Caki2 (cell line): ENCODE results near the gene RAB30. TPM values are rescaled to one million over a fixed set of nuclear protein-coding genes. Genes with fewer than 3 reads are reported as not detected.

ENCODE experiments used
- DNase-seq: peaks from one replicate; pipeline ENCODE4 v3.0.0-alpha.2; 2015; ENCODE audit warnings: low read depth
- in situ Hi-C: cut with HindIII; loops from 2 replicates; pipeline ENCODE4 v1.10.0; 2016; ENCODE audit warnings: low sequenced_read_pairs, low pct_unique_long_range_greater_than_20kb, mixed read lengths
- total RNA-seq: library from RNA; depleted of rRNA; stranded (reverse); fragments of >200 nt; shearing (Covaris generic); gene quantifications from 2 replicates; pipeline ENCODE4 v1.2.3, GENCODE V29; 2014; ENCODE audit warnings: low replicate concordance; rRNA removed

The RAB30 gene
- total RNA-seq, 1 experiment from 2014 or later, result 3.2 TPM

DNA sequence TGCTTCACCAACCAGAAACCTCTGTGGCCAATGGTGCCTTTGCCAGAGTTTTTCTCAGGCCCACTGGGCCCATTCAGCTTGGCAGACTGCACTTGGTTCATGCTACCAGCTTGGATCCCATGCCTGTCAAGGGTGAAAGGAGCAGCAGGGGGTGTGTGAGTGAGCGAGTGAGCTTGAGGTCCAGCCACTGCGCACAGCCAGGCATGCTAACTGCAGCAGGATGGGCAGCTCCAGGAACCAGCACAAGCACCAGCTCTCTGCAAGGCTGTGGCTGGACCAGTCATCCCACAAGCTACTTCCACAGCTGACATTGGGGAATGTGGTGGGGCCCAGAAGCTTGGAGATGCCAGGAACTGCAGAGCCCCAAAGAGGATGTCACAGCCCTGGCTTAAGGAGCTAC is 129.3 kb downstream of the RAB30 start:
- in situ Hi-C loops, result no loop called here

DNA sequence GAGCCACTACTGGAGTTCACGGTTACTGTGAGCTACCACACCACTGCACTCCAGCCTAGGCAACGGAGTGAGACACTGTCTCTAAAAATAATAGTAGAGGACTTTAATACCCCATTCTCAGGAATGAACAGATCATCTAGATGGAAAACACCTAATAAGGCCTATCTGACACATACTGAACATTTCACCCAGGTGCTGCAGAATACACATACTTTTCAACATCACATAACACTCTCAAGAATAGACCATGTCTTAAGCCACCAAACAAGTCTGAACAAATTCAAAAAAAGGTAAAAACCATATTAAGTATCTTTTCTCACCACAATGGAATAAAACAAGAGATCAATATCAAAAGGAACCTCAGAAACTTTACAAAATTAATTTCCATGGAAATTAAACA is 132.2 kb downstream of the RAB30 start:
- in situ Hi-C loops, result no loop called here

More for the DNA sequence above, 129.3 kb downstream of the RAB30 start:
- no peak for DNase-seq

DNA sequence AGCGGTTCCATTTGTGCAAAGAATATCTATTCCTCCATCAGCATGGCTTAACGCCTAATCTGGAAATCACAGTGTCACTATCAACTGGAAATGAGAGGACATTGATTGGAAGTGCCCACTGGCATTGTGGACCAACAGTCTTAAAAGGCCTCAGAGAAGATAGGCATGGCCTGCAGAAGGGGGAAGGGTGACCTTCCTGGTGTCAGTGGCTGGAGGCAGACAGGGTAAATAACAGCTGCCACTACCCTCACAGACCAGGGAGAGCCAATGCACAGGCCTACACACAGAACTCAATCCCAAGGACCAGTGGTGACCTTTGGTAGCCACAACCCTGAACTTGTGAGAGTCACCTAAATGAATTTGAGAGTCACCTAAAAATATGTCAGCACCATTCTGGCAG is 134.1 kb downstream of the RAB30 start:
- in situ Hi-C loops, result no loop called here
- DNase-seq, result no peak

More for the DNA sequence above, 132.2 kb downstream of the RAB30 start:
- no peak for DNase-seq

DNA sequence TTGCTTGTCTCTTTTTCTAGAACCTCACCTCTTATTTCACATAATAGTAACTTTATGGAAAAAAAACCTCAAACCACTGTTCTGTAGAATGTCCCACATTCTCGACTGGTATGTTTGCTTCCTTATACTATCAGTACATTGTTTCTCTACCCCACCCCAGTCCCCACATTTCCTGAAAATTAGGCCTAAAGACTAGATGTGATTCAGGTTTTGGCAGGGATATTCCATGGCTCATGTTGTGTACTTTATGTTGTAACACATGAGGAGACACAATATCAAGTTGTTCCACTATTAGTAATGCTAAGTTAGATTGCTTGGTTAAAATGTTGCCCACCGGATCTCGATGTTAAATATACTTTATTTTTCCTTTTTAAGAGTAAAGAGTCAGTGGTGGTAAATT is 135.4 kb downstream of the RAB30 start:
- in situ Hi-C loops, result no loop called here

DNA sequence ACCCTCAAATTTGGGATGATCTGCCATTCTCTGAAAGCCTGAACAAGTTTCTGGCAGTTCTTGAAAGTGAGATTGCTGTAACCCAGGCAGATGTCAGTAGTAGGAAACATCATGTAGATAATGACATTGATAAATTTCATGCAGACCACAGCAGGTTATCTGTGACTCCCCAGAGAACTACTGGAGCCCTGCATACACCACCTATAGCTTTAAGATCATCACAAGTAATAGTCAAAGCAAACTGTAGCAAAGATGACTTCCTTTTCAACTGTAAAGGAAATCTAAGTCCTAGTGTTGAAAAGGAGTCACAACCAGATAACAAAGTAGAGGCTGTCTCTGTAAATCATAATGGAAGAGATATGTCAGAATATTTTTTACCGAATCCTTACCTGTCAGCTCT is 139.1 kb downstream of the RAB30 start:
- in situ Hi-C loops, result no loop called here
- DNase-seq, result no peak

More for the DNA sequence above, 135.4 kb downstream of the RAB30 start:
- DNase-seq, result no peak

DNA sequence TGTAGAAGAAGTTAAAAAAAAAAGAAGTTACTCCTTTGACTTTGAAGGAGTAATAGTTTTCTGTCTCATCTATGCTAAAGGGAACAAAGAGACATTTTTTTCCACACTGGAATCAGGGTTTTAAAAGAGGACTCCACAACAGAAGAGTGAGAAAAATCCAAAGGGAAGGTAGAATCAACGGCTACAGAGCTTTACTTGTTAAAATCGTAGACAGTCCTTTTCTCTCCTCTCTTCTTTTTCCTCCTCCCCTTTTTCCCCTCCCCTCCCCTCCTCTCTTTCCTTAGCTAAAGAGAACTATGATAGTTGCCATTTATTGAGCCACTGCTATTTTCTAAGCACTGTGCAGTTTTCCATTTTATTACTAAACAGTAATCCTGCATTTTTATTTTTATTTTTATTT is 141.0 kb downstream of the RAB30 start:
- no peak for DNase-seq
- in situ Hi-C loops, result no loop called here

DNA sequence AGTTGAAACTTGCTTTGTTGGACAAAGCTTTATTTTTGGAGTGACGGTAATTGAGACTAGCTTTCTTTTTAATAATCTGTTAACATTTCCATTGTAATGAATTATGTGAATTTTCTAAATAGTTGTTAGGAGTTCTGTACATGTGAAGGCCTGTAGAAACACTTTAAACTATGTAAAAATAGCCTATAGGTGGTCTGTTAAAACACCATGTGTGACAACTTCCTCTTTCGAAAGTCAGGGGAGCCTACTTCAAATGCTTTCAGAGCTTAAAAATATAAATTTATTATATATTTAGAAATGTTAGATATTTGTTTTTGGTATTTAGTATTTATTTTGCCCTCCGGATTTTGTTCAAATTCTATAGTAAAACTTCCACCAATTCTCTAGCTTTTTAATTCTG is 141.5 kb downstream of the RAB30 start:
- no peak for DNase-seq
- in situ Hi-C loops, result no loop called here

DNA sequence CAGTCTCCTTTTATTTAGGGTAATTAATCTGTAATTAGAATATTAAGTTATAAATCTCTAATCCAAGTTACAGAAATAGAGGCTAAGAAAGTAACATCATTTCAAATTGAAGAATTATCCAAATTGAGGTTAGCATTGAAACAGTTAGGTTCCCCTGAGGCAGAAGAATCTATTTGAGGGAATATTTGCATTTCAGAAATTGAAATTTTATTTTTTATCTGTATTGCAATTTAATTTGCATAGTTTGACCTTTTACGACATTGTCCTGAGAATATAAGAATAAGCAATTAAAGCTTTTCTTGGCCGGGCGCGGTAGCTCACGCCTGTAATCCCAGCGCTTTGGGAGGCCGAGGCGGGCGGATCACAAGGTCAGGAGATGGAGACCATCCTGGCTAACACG is 142.6 kb downstream of the RAB30 start:
- in situ Hi-C loops, result no loop called here
- no peak for DNase-seq

DNA sequence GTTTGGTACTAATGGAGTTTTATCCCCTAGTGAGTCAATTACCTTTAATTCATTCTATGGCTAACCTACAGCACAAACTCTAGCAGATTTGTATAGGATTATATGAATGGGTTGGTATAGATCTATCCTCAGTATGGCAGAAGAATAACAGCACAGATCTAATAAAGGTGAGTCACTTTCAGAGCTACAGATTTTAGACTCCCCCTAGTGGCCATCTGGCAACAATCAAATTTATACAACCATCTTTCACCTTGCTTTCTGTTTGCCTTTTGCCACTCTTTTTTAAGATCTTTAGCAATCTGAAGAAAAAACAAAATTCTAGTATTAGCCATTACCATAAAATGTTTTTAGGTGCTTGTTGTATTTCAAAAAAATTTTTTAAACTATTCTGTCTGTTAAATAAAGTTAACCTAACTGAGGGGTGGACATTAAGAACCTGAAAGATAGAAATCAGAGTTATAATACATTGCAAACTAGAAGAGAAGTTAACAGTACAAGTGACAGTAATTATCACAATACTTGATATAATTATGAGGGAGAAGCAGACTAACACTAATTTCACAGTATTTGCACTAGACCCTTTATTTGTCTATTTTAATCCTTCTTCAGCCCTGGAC is 144.3 kb downstream of the RAB30 start:
- peak; percentile 28 for DNase-seq
- in situ Hi-C loops, result no loop called here

DNA sequence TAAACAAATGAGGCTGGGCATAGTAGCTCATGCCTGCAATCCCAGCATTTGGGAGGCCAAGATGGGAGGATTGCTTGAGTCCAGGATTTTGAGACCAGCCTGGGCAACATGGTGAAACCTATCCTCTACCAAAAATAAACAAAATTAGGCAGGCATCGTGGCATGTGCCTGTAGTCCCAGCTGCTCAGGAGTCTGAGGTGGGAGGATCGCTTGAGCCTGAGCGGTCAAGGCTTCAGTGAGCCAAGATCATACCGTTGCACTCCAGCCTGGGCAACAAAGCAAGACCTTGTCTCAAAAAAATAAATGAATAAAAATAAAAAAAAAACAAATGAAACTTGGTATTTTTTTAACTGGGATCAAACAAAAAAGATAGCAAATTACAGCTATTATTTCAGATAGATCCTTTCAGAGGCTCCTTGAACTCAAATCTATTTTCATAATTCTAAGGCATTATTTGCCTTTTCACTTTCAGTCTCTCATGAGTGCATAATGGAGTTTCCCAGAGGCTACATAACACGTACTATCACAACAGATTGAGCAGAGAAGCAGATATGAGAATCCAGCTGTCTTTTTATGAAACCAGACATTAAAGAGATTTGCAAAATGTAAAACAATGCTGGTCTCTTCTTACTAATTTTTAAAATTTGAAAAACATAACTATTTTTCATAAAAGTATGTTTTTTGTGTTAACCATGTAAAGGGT is 147.0 kb downstream of the RAB30 start:
- in situ Hi-C loops, result no loop called here
- DNase-seq, result no peak

Other genes starting within 250 kb of the RAB30 start
- 21.2 and 36.0 TPM in 2 replicates for gene PRCP, start 171.5 kb downstream of the RAB30 start, total RNA-seq
- gene DDIAS, start 170.2 kb downstream of the RAB30 start, total RNA-seq, result 7.2 and 10.1 TPM in 2 replicates
- 6.9 and 9.8 TPM in 2 replicates for gene PCF11, start 85.2 kb upstream of the RAB30 start, total RNA-seq
- 3.8 and 4.9 TPM in 2 replicates for gene ANKRD42, start 121.8 kb upstream of the RAB30 start, total RNA-seq
- 25.2 and 45.0 TPM in 2 replicates for gene CCDC90B, start 214.5 kb upstream of the RAB30 start, total RNA-seq